H1 (cell line): Measurements from ENCODE around the gene SIRT3. TPM values are rescaled to one million over a fixed set of nuclear protein-coding genes. Genes with fewer than 3 reads are reported as not detected.
A peak's percentile ranks its signal among the peaks of the same experiment; 100 is the strongest.

Source experiments
- CTCF ChIA-PET: fragments of 300-600 bp; sonication (Branson Sonifier 250); formaldehyde crosslinking; loops from one replicate; lab custom pipeline; 2021; ENCODE audit not compliant: partially characterized antibody; lab: Charles Lee
- POLR2A ChIA-PET: fragments of 300-600 bp; sonication (Branson Sonifier 250); formaldehyde crosslinking; loops from one replicate; lab custom pipeline; 2021; ENCODE audit warnings: inconsistent platforms; ENCODE audit not compliant: partially characterized antibody; lab: Charles Lee
- DNase-seq, 2 experiments: peaks; one replicate each; pipeline versions ENCODE4 v3.0.0 to v3.0.0-alpha.2; 2010 to 2022; ENCODE audit warnings: low spot score in 2 of 2, low read depth in 1 of 2, mixed read lengths in 1 of 2
- FAIRE-seq: peaks from 2 replicates; lab custom pipeline; 2011; peaks lifted over from hg19 to GRCh38; lab: Jason Lieb, UNC
- H2AFZ ChIP-seq: 2 replicates; pipeline ENCODE4 v1.8.1; 2012; ENCODE audit warnings: low read length, inconsistent platforms
- H2AK5ac ChIP-seq: 2 replicates; pipeline ENCODE4 v1.6.1; 2013; ENCODE audit warnings: low read depth, low read length
- H2BK120ac ChIP-seq: replicated peaks from 2 replicates; pipeline ENCODE3; 2013; ENCODE audit warnings: low read depth, low read length, inconsistent platforms
- H2BK12ac ChIP-seq: 2 replicates; pipeline ENCODE4 v1.6.1; 2013; ENCODE audit warnings: low read depth, low read length
- H2BK15ac ChIP-seq: 2 replicates; pipeline ENCODE4 v1.6.1; 2013; ENCODE audit warnings: low read length
- H2BK20ac ChIP-seq: 2 replicates; pipeline ENCODE4 v1.6.1; 2013; ENCODE audit warnings: low read length
- H2BK5ac ChIP-seq: 2 replicates; pipeline ENCODE4 v1.6.1; 2013; ENCODE audit warnings: low read depth, low read length
- H3K14ac ChIP-seq: 2 replicates; pipeline ENCODE4 v1.6.1; 2013; ENCODE audit warnings: inconsistent platforms; ENCODE audit not compliant: insufficient read length
- H3K18ac ChIP-seq: 2 replicates; pipeline ENCODE4 v1.6.1; 2013; ENCODE audit warnings: low read length; ENCODE audit errors: extremely low read depth
- H3K23ac ChIP-seq: 2 replicates; pipeline ENCODE4 v1.6.1; 2013; ENCODE audit warnings: inconsistent platforms; ENCODE audit not compliant: insufficient read length
- H3K23me2 ChIP-seq: 2 replicates; pipeline ENCODE4 v1.6.1; 2013; ENCODE audit warnings: low read depth, low read length
- H3K27ac ChIP-seq: 2 replicates; pipeline ENCODE4 v1.6.1; 2011; ENCODE audit warnings: low read depth, low read length, inconsistent platforms
- H3K27me3 ChIP-seq, 4 experiments: replicated peaks in 1 of 4; 1 replicate in 1 of 4; 2 replicates in 3 of 4; pipeline versions ENCODE4 v1.6.1 to v1.8.1; 2011 to 2013; ENCODE audit warnings: low read length in 3 of 4, mild to moderate bottlenecking in 3 of 4, inconsistent platforms in 2 of 4, mixed read lengths in 2 of 4, moderate library complexity in 1 of 4; ENCODE audit not compliant: control insufficient read depth in 3 of 4, insufficient read depth in 3 of 4; ENCODE audit errors: extremely low read depth in 1 of 4
- H3K36me3 ChIP-seq, 4 experiments: 2 replicates each; pipeline versions ENCODE4 v1.6.1 to v1.8.1; 2011 to 2013; ENCODE audit warnings: mild to moderate bottlenecking in 4 of 4, low read length in 3 of 4, moderate library complexity in 2 of 4, control low read depth in 1 of 4, inconsistent platforms in 1 of 4; ENCODE audit not compliant: insufficient read depth in 4 of 4, control insufficient read depth in 2 of 4
- H3K4ac ChIP-seq: replicated peaks from 2 replicates; pipeline ENCODE3; 2013; ENCODE audit warnings: low read length, low read depth, mixed read lengths, inconsistent platforms; ENCODE audit not compliant: insufficient read length
- H3K4me1 ChIP-seq, 4 experiments: replicated peaks in 1 of 4; 1 replicate in 1 of 4; 2 replicates in 3 of 4; pipeline versions ENCODE4 v1.6.1 to v1.8.1; 2011 to 2013; ENCODE audit warnings: low read length in 3 of 4, inconsistent platforms in 2 of 4, mixed read lengths in 1 of 4; ENCODE audit not compliant: insufficient read depth in 4 of 4, control insufficient read depth in 3 of 4
- H3K4me2 ChIP-seq, 2 experiments: 2 replicates each; pipeline versions ENCODE4 v1.6.1 to v1.8.1; 2011 to 2013; ENCODE audit warnings: low read depth in 2 of 2, low read length in 2 of 2, control low read depth in 1 of 2, inconsistent platforms in 1 of 2, mild to moderate bottlenecking in 1 of 2; ENCODE audit not compliant: insufficient read depth in 1 of 2
- H3K4me3 ChIP-seq, 4 experiments: fragments of 200-600, 300-600 bp in 1 of 4; sonication (generic), shearing (Covaris generic), sonication (Bioruptor Twin) in 1 of 4; 2 replicates each; pipeline versions ENCODE4 v1.5.1 to v1.8.1; 2011 to 2016; ENCODE audit warnings: low read length in 4 of 4, low read depth in 3 of 4, control low read depth in 2 of 4, inconsistent platforms in 2 of 4, mild to moderate bottlenecking in 2 of 4, mixed read lengths in 1 of 4, moderate library complexity in 1 of 4; ENCODE audit not compliant: insufficient read depth in 2 of 4; ENCODE audit errors: extremely low read depth in 1 of 4
- H3K56ac ChIP-seq: replicated peaks from 2 replicates; pipeline ENCODE3; 2013; ENCODE audit warnings: low read depth, mild to moderate bottlenecking, mixed read lengths, low read length, inconsistent platforms; ENCODE audit not compliant: insufficient read length
- H3K79me1 ChIP-seq: 2 replicates; pipeline ENCODE4 v1.6.1; 2013; ENCODE audit warnings: low read depth, low read length, control low read depth
- H3K79me2 ChIP-seq, 2 experiments: 2 replicates each; pipeline versions ENCODE4 v1.6.1 to v1.8.1; 2012 to 2013; ENCODE audit warnings: low read length in 2 of 2, mild to moderate bottlenecking in 2 of 2, inconsistent platforms in 1 of 2; ENCODE audit not compliant: insufficient read depth in 2 of 2, control insufficient read depth in 1 of 2
- H3K9ac ChIP-seq, 4 experiments: replicated peaks in 1 of 4; 1 replicate in 1 of 4; 2 replicates in 3 of 4; pipeline versions ENCODE4 v1.6.1 to v1.8.1; 2011 to 2013; ENCODE audit warnings: low read depth in 3 of 4, low read length in 3 of 4, control low read depth in 2 of 4, mild to moderate bottlenecking in 2 of 4, moderate library complexity in 2 of 4, inconsistent platforms in 1 of 4; ENCODE audit errors: extremely low read depth in 1 of 4
- H3K9me3 ChIP-seq, 2 experiments: 2 replicates each; pipeline versions ENCODE4 v1.6.1 to v1.8.1; 2012 to 2013; ENCODE audit warnings: mild to moderate bottlenecking in 2 of 2, moderate library complexity in 2 of 2, control low read depth in 1 of 2, inconsistent platforms in 1 of 2, low read depth in 1 of 2, low read length in 1 of 2, mixed read lengths in 1 of 2; ENCODE audit not compliant: insufficient read depth in 2 of 2
- H4K20me1 ChIP-seq, 2 experiments: replicated peaks in 1 of 2; 2 replicates each; pipeline versions ENCODE3 to v1.8.1; 2011 to 2013; ENCODE audit warnings: inconsistent platforms in 2 of 2, low read length in 2 of 2, mild to moderate bottlenecking in 1 of 2; ENCODE audit not compliant: insufficient read depth in 2 of 2, control insufficient read depth in 1 of 2
- H4K5ac ChIP-seq: 2 replicates; pipeline ENCODE4 v1.6.1; 2013; ENCODE audit warnings: low read length, low read depth, mixed read lengths, inconsistent platforms; ENCODE audit not compliant: insufficient read length
- H4K8ac ChIP-seq: 2 replicates; pipeline ENCODE4 v1.8.0; 2013; ENCODE audit warnings: mild to moderate bottlenecking, moderate library complexity, low read length, inconsistent platforms; ENCODE audit not compliant: insufficient read depth; ENCODE audit errors: extremely low read depth
- H4K91ac ChIP-seq: replicated peaks from 2 replicates; pipeline ENCODE3; 2013; ENCODE audit warnings: low read length, mixed read lengths, inconsistent platforms; ENCODE audit not compliant: insufficient read length
- BACH1 ChIP-seq: IDR thresholded peaks from 2 replicates; pipeline ENCODE4 v1.6.1; 2012; ENCODE audit warnings: low read length, improper control_type of control experiment
- EZH2 ChIP-seq: fragments of 200-600 bp; sonication (generic); IDR thresholded peaks from 2 replicates; pipeline ENCODE4 v1.7.1; 2012; ENCODE audit warnings: low read depth, mild to moderate bottlenecking, moderate library complexity, low read length, inconsistent platforms; ENCODE audit not compliant: severe bottlenecking
- NRF1 ChIP-seq: IDR thresholded peaks from 2 replicates; pipeline ENCODE4 v1.6.1; 2011; ENCODE audit warnings: mild to moderate bottlenecking, low read depth, low read length, improper control_type of control experiment
- TEAD4 ChIP-seq: IDR thresholded peaks from 2 replicates; pipeline ENCODE4 v1.6.1; 2012; ENCODE audit warnings: low read depth, low read length, inconsistent platforms, mixed read lengths
- WGBS, 2 experiments: shearing (Covaris generic) in 1 of 2; methylation state at CpG; one replicate each; pipeline versions ENCODE4 v1.1.6 to v1.1.7; 2013 to 2015; ENCODE audit warnings: low lambda C conversion rate in 2 of 2, mixed read lengths in 2 of 2, inconsistent platforms in 1 of 2, low coverage in 1 of 2, missing lambda C conversion rate in 1 of 2; ENCODE audit not compliant: insufficient replicate concordance in 2 of 2, insufficient coverage in 1 of 2, insufficient read length in 1 of 2; ENCODE audit errors: extremely low coverage in 1 of 2, missing lambda C conversion rate in 1 of 2; 5-methylcytosine and 5-hydroxymethylcytosine counted together
- polyA plus RNA-seq, 7 experiments: library from polyadenylated mRNA; depleted of rRNA in 3 of 7; stranded (reverse) in 5 of 7; unstranded in 2 of 7; fragments of >200 nt in 5 of 7; fragments of 200-250 nt in 2 of 7; gene quantifications; 1 replicate in 5 of 7; 2 replicates in 1 of 7; 4 replicates in 1 of 7; pipeline versions ENCODE4 v1.2.1 to v1.2.3, GENCODE V29; 2011 to 2013; ENCODE audit warnings: missing spikeins in 2 of 7, mixed read lengths in 2 of 7
- total RNA-seq: library from RNA; stranded (reverse); fragmentation: NEBNext Ultra II Directional; extraction: Animal tissue kit (Norgen Biotek cat#: 25700); gene quantifications from 2 replicates; pipeline ENCODE4 v1.2.1, GENCODE V29; 2021

Gene SIRT3
- total and polyA plus RNA-seq, 2 of the 8 experiments (the other 6 are each of a cell fraction or from before 2014, with no cell fraction given), result 14.3 to 21.6 TPM

DNA sequence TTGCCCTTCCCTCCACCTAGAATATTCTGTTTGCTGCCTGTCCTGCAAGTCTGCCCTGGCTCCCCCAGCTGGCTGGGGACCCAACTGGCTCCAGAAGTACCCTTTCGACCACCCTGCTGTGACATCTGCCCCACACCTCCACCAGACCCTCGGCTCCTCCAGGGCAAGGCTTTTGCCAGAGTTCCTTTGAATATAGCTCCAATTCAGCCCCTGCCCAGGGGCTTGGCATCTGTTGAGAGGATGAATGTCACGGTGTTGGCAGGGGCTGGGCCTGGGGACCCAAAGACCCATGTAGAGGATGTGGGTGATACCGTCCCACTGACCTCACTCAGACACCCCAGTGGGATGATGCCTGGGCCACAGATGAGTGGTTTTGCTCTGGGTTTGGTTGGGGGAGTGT is 46.0 kb upstream of the SIRT3 start:
- no peak overlapping the region for H3K14ac ChIP-seq
- H3K23me2 ChIP-seq, result no peaks in the 10 kb centered on the region
- 0 out of 2 replicates have a peak overlapping the region, but pooled peaks have one; percentile 94 for H2BK12ac ChIP-seq
- ChIA-PET POLR2A (interaction anchor here (0.7 to 7.7 kb wide), 10 partner anchors 10 to 114 kb away, joined by 3 to 51 read pairs (median 6); partner anchors contain the start of gene IFITM5), CTCF (interaction anchor here (0.9 to 8.6 kb wide), 7 partner anchors 9 to 73 kb away, joined by 3 to 88 read pairs (median 4); no protein-coding TSS in a partner anchor)
- no peaks in the 10 kb centered on the region for H3K9me3 ChIP-seq
- no peak overlapping the region for H3K4me3 ChIP-seq
- H3K18ac ChIP-seq, result no peak overlapping the region
- no peak overlapping the region for H2AK5ac ChIP-seq
- no peak overlapping the region for H3K23ac ChIP-seq
- no peak overlapping the region for H2AFZ ChIP-seq
- no peak overlapping the region for H4K8ac ChIP-seq
- H2BK20ac ChIP-seq, result no peak overlapping the region
- peaks cover 0 to 5% (median 1%) of the 10 kb centered on the region in 4 experiments; a peak in 4 of 7 replicates for H3K4me1 ChIP-seq
- H3K36me3 ChIP-seq, result no peaks in the 10 kb centered on the region
- peak in 1 of 2 experiments; percentile 41 for DNase-seq
- H4K20me1 ChIP-seq, result no peaks in the 10 kb centered on the region
- H2BK15ac ChIP-seq, result 0 out of 2 replicates have a peak overlapping the region, but pooled peaks have one; percentile 75
- H2BK5ac ChIP-seq, result no peak overlapping the region
- H3K27ac ChIP-seq, result no peak overlapping the region
- H3K9ac ChIP-seq, result no peak overlapping the region
- FAIRE-seq, result no peak
- TF ChIP-seq BACH1 (no peak), NRF1 (no peak), EZH2 (no peak), TEAD4 (no peak)
- no peak overlapping the region for H4K5ac ChIP-seq
- H3K4ac ChIP-seq, result no peak overlapping the region
- no peak overlapping the region for H2BK120ac ChIP-seq
- 98% methylated on average over 3 of the region's 4 CpGs; no CpG with 5 or more reads in 1 of the 2 experiments for WGBS, 2 experiments
- peaks cover 0 to 6% (median 3%) of the 10 kb centered on the region in 4 experiments; a peak in 2 of 7 replicates for H3K27me3 ChIP-seq
- no peak overlapping the region for H3K4me2 ChIP-seq
- no peak overlapping the region for H3K56ac ChIP-seq
- no peaks in the 10 kb centered on the region for H3K79me2 ChIP-seq
- no peak overlapping the region for H4K91ac ChIP-seq
- H3K79me1 ChIP-seq, result no peaks in the 10 kb centered on the region
